Measurements from ENCODE around the gene CXXC5.

CXXC5 gene

DNA sequence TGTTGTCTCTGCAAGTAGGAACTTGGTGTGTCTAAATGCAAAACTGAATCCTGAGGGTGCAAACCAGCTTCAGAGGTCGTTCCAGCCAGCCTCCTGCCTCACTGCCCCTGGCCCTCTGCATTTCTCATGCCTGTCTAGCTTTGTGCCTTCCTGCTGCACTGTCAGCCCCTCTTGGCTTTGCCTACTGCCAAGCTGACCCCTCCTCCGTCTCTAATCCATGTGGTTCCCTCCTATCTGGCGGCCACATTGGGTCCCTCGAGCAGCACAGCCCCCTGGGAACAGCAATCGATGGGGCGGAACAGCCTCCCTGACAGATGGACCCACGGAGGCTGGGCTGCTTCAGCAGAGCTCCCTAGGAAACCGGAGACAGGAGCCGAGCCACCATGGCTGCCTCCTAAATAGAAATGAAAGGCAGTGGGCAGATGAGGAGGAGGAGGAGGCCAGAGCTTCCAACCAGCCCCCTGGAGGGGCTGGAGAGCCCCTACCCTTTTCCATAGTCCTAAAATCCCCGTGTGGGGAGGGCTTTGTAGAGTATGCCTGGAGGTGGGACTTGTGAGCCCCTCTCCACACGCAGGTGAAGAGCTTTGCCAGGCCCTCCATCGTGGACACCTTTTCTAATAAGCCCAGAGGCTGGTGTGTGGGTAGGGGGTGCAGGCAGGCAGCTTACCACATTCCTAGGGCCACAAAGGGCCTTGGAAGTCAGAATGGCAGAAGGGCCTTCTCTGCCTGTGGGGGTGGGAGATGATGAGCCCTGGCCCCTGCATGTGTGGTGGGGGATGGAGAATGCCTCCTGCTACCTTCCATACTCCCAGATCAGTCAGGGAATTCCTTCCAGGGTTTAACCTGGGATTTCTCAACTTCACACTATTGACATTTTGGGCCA lies 9.2 kb upstream of the CXXC5 start:
- DNase-seq (ENCODE audit: low read depth in 2 of 2) = no peak

DNA sequence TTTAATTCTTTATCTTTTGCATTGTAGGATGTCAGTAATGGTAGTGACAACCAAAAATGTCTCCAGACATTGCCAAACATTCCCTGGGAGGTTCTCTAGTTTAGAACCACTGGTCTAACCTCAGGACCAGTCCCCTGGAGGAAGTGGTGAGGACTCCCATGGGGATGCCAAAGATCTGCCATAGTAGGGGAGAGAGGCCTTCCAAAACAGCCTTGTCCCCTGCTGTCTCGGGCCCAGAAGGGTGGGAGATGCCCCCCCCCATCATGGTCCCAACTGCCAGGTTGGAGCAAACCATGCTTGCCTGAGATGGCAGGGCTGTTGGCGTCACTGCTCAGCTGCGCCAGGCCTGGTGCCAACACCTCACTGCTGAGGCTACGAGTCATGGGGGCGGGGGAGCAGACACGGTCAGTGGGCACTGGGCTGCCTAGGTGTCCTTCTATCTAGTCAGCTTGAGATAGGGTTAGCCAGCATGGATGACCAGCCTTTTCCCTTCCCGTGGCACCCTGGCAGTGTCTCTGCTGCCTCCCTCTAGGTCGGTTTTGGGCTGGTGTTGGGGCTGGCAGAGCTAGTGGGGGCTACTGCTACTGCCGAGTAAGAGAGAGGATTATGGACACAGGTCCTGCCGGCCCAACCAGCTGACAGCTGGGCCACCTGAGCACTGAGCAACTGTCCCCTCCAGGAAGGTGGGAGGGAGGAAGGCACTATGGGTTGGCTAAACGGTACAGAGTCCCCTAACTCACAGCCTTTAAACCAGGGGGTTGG lies 8.3 kb upstream of the CXXC5 start:
- no peak for DNase-seq (ENCODE audit: low read depth in 2 of 2)

DNA sequence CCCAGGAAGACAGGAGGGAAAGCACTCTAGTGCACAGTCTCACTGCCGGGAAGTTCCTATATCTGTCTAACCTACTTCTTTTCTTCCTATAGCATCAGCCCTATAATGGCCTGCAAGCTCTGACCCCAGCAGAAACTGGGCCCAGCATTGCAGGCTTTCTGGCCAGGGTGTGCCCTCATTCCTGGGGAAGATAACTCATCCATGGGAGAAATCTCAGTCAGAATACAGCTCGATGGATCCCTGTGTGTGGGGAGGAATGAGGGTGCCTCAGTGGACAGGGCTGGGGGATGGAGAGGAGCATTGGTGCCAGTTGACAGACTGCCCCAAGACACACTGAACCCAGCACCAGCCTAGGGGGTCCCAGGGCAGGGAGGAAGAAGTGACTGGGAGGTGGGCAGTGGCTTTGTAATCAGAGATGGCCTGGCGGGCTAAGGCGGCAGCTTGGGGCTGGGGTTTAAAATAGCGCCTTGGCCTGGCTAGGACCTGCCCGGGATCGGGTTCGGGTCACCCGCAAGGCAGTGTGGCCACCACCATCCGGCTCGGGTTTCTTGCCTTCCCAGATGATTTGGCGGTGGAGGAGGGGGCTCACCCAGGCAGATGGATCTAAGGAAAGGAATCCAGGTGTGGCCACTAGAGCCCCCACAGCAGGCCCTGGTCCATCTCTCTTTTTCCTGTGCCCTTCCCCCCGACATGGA lies 7.6 kb upstream of the CXXC5 start:
- DNase-seq (ENCODE audit: low read depth in 2 of 2) = no peak

- DNase-seq (ENCODE audit: low read depth in 2 of 2) = no peak
Measured at GRCh38 chr5:139641116-139642080, 6.8 kb upstream of the CXXC5 start.

DNA sequence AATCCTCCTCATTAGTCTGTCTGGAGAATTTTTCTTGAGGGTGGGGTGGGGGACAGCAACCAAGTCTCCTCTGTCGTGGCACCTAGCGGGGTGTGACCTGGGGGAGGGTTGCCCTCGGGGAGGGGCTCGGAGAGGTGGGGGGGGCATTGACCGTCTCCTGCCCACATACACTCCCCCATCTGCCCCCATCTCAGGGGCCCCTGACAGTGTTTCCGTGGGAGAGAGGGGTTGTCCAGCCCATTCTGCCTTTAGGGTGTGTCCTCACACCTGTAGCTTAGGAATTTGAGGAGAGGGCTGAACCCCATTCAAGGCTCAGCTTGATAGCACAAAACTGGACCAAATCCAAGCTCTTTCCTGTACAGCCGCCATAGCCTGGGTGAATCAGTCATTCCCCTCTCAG lies 5.9 kb upstream of the CXXC5 start:
- DNase-seq (ENCODE audit: low read depth in 2 of 2) = no peak

DNA sequence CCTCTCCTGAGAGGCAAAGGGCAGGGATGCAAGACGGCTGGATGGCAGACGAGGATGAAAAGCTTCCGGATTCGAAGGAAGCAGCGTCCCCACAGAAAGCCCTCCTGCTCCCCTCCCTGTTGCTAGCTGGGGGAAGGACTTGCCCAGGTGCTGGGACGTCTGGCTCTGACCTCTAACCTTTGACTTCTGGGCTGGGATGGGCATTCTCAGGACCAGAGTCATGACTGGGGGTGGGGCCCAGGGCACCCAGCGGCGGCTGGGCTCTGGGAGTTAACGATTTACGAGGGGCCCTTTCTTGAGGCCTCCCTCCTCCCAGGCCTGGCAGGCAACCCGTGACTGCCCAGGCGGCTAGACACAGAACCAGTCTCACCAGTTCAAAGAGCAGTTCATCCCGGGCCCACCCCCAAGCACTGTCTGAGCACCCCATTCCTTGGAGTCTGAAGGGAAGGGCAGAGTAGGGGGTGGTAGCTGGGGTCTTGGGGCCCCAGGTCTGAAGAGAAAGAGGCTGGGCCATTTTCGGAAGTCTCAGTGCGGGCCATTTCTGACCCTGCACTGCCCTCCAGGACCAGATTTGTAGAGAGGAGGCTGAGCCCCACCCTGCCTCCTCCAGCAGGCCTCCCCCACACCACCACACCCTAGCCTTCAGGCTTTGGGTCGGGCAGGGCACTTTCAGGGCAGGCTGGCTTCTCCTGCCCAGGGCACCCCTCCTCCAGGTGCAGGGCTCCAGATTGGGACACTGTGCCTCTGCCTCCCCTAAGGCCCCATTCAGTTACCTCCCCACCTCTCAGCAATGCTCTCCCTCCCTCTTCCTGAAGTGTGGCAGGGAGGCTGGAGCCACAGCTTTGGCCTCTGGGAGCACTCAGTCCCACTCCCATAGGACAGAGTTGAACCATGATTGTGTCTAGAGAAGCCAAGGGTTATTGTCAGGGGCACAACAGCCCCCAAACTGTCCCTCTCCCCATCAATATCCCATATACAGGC lies 5.0 kb upstream of the CXXC5 start:
- DNase-seq (ENCODE audit: low read depth in 2 of 2) = no peak

DNA sequence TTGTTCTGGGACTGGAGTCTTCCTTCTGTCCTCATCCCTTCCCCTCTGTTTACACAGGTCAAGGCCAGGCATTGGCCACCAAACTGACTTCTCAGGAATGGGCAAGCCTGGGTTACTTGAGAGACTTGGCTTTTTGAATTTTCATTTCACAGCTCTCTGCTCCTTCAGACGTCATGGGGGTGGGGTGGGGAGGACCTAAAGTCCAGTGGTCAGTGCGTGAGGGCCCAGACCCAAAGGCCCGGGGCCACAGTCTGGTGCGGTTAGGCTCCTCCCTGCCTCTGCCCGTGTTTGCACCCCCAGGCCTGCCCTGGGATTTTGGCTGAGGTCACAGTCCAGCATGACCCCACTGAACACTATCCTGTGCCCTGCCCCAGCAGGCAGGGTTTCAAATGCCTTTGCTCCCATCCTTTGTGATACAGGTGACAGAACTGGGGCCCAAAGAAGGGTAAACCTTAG lies 4.1 kb upstream of the CXXC5 start:
- no peak for DNase-seq (ENCODE audit: low read depth in 2 of 2)

DNA sequence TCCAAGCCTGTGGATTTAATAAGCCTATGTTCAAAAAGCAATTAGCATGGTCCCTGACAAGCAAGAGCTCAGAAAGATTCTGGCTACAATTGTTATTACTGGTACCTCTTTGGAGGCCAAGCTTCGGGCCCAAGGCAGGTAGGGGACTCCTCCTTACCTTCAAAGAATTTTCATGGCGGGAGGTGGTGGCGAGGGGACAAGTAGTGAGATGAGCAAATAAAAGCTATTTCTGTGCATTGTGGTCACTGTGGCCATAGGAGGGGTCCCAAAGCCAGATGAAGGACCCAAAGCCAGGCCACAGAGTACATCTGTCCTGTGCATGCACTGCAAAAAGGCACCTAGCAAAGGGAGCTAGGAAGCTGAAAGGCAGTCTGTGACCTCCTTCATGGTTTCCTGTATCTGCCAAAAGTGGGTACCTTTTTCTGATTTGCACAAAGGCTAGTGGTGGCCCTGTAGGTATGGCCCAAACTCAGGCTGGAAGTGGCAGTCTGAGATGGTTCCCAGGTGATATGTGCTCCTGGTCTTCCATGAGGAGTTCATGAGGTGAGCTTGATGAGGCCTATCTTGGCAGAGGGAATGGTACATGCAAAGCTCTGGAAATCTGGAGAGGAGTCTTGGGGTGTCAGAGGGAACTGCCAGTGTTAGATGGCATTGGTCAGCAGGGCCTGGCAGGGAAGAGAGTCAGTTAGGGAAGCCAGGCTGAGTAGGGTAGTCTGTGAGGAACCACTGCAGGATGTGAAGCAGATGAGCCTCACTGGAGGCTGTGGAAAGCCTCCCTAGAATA lies 3.3 kb upstream of the CXXC5 start:
- no peak for DNase-seq (ENCODE audit: low read depth in 2 of 2)

DNA sequence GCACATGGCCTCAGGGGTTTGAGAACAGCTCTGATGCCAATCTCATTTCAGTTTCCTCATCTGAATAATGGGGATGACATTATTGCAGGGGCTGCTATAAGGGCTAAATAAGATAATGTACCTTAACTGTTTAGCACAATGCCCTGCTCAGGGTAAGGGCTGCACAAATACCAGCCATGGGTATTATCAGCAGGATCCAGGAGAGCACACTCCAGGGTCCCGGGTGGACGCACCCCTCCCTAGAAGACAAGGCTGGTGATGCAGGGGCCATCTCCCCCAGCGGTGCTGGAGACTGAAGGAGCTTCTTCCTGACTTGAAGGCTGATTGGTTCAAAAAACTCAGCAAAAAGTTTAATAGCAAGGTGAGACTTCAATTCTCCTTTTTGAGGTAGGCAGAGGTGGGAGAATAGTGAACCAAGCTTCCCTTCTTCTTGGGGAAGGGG lies 2.7 kb upstream of the CXXC5 start:
- no peak for DNase-seq (ENCODE audit: low read depth in 2 of 2)

DNA sequence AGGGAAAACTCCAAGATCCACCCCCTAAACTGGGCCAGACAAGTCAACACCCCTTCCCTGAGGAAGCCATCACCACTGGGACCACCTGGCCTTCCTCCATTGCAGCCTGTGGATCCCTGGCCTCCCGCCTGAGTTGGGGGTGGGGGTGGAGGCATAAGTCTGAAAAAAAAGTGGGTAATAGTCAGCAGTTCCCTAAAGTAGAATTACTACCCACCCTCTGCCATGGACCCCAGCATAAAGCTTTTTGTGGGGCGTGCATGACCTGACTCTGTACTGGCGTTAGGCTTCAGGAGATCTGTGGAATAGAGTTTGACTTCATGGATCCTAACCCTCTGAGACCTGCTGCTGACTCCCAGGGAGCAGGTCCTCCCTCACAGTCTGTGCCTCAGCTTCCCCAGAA lies 2.0 kb upstream of the CXXC5 start:
- DNase-seq (ENCODE audit: low read depth in 2 of 2) = no peak

DNA sequence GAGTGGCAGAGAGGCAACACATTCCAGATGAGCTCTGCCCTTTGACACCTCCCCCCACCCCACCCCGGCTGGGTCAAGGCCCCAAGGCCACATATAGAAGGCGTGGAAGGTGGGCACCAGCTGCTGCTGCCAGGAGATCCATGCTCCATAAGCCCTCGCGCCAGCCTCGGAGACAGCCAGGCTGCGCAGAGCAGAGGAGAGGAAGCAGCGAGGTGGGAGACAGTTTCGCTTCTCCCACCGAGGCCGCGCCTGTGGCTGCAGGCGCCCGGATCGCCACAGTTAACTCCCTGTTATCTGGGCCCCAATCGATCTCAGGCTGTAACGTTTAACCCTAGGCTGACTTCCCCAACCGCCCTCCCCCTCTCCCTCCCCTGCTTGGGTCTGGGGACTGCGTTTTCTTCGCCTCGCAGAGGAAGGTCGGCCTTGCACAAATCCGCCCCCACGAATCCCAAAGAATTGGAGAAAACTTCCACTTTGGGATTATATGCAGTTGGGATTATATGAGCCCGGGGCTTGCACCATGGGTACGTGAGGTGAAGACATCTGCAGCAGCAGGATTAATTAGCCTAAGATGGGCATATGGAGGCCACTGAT lies 1.1 kb upstream of the CXXC5 start:
- no peak for DNase-seq (ENCODE audit: low read depth in 2 of 2)

DNA sequence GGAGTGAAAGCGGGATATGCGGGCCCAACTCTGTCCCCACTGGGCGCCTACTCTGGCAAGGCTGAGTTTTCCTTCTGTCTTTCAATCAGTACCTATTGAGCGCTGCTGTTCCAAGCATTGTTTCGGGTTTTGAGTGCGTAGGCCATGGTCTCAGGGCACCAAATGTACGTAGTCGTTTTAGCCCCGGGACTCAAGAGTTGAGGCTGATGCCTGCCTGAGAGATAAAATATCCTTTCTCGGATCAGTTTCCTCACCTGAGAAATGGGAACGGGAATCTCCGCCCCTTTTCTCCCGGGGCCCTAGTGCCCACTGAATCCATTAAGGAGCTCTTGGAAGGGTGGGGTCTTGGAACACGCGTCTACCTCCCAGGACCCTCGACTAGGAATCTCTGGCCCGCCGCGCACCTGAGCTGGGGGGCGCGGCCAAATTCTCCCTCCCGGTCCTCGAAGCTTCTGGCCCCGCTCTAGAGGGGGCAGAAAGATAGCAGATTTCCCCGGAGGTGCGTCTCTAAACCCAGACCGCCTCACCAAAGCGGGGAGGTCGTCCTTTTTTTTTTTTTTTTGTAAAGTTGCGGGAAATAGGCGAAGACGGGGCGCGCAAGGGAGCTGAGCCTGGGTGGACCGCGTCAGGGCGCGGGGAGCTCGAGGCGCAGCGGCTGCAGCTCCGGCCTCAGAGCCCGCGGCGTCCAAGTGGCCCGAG lies 494 bp upstream of the CXXC5 start:
- no peak for DNase-seq (ENCODE audit: low read depth in 2 of 2)

- no peak for DNase-seq (ENCODE audit: low read depth in 2 of 2)
Measured at GRCh38 chr5:139649082-139649991, 1.2 kb downstream of the CXXC5 start.

DNA sequence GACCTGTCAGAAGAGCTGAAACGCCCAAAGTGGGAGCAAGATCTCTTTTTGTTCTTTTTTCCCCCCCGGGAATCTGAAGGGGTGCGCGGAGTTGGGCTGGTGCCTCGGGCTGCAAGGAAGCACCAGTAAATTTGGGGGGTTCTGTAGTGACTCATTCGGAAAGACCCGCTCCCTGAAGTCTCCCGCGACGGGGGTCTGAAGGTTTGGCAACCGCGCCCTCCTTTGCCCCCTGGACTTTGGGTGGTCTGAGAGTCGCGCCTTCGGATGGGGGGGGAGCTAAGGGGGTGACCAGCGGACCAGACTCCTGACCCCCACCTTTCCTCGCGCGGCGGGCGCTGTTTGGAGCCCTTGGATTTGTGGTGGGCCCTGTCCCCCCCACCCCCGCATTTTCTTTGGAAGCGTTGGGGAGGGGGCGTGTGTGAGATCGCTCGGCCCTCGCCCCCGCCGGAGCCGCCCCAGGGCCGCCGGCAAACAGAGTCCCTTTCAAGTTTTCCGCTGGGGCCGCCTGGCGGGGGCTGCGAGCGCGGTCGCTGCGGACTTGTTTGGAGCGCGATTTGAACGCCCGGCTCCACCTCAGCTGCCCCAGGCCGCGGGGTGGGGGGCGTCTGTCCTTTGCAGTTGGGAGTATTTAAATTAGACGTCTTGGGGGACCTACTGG lies 2.0 kb downstream of the CXXC5 start:
- DNase-seq (ENCODE audit: low read depth in 2 of 2) = no peak

DNA sequence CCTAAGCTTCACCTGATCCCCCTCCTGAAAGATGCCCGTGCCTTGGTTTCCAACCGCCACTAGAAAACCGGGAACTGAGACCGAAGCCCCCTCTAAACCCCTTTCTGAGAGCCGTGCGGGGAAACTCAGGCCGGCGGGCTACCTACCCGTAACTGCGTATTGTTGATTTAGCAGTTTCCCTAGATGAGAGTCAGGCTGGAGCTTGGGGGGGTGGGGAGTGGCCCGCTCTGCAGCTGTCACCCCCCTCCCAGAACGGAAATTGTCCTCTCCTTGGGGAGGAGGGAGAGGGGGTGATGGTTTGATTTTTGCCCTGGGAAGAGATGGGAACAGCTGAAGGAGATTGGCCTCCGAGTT lies 2.5 kb downstream of the CXXC5 start:
- no peak for DNase-seq (ENCODE audit: low read depth in 2 of 2)

DNA sequence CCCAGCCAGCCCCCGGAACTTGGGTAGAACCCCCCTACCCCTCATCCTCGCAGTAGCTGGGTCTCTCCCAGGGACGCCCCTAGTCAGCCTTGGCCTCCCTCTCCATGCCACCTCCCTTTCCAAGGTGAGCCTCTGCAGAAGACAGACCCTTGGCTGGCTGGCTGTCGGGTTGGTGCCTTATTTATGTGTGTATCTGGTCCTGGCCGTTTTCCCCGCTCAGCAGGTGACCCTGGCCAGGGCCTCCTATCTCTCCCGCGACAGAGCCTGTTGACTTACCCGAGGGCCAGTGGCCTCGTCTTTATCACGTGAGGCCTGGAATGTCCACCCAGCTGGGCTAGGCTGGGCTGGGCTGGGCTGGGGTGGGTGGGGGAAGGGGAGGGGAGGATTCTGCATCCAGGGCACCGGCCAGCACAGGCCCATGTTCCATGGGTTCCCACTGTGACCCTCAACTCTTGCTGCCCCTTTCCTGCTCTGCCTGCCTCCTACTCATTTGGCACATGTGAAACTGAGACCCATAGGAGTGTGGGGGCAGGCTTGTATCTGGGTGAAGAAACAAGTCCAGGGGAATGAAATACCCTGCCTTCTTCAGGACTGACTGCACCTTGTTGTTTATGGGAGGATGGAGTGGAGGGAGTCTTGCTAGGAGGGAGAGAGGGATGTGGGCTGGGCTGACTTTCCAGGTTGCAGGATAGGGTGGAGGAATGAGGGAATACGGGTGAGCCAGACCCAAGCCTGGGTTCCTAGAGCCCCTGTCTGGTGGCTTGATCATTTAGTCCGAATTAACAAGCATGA lies 3.1 kb downstream of the CXXC5 start:
- DNase-seq (ENCODE audit: low read depth in 2 of 2) = no peak
